Right atrium auricular region (tissue), 2 donors: ENCODE results near the gene PRKD2. TPM values are rescaled to one million over a fixed set of nuclear protein-coding genes. Genes with fewer than 3 reads are reported as not detected.

Source experiments
- DNase-seq: peaks from one replicate; pipeline ENCODE4 v3.0.0-alpha.2; 2019; ENCODE audit warnings: low spot score
- H3K27ac ChIP-seq, 2 donors: fragments of 200-600 bp; sonication (generic); 1 replicate in 1 of 2; 2 replicates in 1 of 2; pipeline ENCODE4 v1.5.1; 2016 to 2019
- H3K27me3 ChIP-seq, 2 donors: fragments of 200-600 bp; sonication (generic); one replicate each; pipeline versions ENCODE4 v1.5.1 to v1.6.0; 2017 to 2019
- H3K36me3 ChIP-seq: fragments of 200-600 bp; sonication (generic); one replicate; pipeline ENCODE4 v1.5.1; 2016
- H3K4me1 ChIP-seq, 2 donors: fragments of 200-600 bp; sonication (generic); one replicate each; pipeline versions ENCODE4 v1.5.1 to v1.6.0; 2017 to 2019
- H3K4me3 ChIP-seq, 2 donors: fragments of 200-600 bp; sonication (generic); 1 replicate in 1 of 2; 2 replicates in 1 of 2; pipeline ENCODE4 v1.5.1; 2017 to 2019; ENCODE audit warnings: mild to moderate bottlenecking in 1 of 2, moderate library complexity in 1 of 2
- H3K9me3 ChIP-seq, 2 donors: fragments of 200-600 bp; sonication (generic); one replicate each; pipeline ENCODE4 v1.5.1; 2019
- total RNA-seq, 2 donors: library from RNA; depleted of rRNA; stranded (reverse); fragments of >200 nt; gene quantifications; one replicate each; pipeline ENCODE4 v1.1.0, GENCODE V29; 2016
- TF ChIP-seq, protein P1 (sequence below), 2 donors: fragments of 200-600 bp; sonication (generic); IDR thresholded peaks; one replicate each; pipeline ENCODE4 v1.5.1; 2019; ENCODE audit warnings: antibody characterized with exemption in 2 of 2

The PRKD2 gene
- total RNA-seq, 2 donors from 2014 or later: 8.6 to 19.2 TPM

DNA sequence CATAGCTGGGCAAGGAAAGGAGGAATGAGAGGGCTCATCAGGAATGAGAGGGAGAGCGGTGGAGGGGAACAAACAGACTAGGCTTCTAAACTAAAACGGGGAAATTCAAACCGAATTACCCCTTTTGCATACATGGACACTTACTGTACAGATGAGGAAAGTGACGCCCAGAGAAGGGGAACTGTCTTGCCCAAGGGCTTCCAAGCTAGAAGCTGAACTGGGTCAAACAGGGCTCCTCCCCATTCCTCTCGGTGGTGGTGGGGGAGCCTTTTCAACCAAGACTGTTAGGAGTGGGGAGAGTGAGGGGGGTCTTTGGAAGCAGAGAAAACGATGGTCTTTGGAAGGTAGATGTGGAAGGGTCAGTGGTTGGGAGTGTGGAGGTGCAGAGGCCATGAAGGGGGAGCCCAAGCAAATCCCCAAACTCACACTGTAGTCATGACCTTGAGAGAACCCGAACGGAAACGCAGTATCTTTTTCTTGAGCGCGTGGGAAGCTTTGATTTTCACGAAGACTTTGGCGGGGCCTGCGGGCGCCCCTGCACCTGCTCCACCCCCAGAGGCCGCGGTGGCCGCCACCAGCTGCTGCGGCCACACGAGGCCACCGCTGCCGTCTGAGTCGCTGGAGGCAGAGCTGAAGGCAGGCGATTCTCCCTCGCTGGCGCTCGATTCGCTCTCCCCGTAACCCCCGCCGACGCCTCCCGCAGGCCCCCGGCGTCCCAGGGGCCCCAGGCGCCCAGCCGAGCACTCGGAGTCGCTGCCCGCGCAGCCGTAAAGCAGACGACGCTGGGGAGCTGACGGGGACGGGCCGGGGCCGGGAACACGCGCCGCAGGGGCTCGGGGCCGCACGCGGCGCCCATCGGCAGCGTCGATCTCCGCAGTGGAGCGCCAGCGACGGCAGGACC lies 68.6 kb downstream of the PRKD2 start:
- no peak for DNase-seq
- no peaks in the 10 kb centered on the region for H3K27me3 ChIP-seq
- no peak overlapping the region for H3K27ac ChIP-seq
- no peak overlapping the region for H3K4me3 ChIP-seq
- H3K4me1 ChIP-seq: no peaks in the 10 kb centered on the region
- no peaks in the 10 kb centered on the region for H3K36me3 ChIP-seq
- no peaks in the 10 kb centered on the region for H3K9me3 ChIP-seq
- TF ChIP-seq, protein P1, sequence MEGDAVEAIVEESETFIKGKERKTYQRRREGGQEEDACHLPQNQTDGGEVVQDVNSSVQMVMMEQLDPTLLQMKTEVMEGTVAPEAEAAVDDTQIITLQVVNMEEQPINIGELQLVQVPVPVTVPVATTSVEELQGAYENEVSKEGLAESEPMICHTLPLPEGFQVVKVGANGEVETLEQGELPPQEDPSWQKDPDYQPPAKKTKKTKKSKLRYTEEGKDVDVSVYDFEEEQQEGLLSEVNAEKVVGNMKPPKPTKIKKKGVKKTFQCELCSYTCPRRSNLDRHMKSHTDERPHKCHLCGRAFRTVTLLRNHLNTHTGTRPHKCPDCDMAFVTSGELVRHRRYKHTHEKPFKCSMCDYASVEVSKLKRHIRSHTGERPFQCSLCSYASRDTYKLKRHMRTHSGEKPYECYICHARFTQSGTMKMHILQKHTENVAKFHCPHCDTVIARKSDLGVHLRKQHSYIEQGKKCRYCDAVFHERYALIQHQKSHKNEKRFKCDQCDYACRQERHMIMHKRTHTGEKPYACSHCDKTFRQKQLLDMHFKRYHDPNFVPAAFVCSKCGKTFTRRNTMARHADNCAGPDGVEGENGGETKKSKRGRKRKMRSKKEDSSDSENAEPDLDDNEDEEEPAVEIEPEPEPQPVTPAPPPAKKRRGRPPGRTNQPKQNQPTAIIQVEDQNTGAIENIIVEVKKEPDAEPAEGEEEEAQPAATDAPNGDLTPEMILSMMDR (IDR thresholded peaks at IDR 0.05): no peak

DNA sequence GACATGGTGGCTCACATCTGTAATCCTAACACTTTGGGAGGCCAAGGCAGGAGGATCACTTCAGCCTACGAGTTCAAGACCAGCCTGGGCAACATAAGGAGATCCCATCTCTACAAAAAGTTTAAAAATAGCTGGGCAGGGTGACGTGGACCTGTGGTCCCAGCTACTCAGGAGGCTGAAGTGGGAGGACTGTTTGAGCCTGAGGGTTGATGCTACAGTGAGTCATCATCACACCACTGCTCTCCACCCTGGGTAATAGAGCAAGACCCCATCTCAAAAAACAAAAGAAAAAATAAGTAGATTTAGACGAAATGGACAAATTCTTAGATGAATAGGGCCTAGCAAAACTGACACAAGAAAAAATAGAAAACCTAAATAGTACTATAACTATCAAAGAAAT lies 70.5 kb downstream of the PRKD2 start:
- TF ChIP-seq, protein P1 (IDR thresholded peaks at IDR 0.05): no peak
- no peak overlapping the region for H3K27ac ChIP-seq
- DNase-seq: no peak
- H3K4me1 ChIP-seq: no peaks in the 10 kb centered on the region
- H3K9me3 ChIP-seq: no peaks in the 10 kb centered on the region
- no peaks in the 10 kb centered on the region for H3K27me3 ChIP-seq
- no peak overlapping the region for H3K4me3 ChIP-seq
- H3K36me3 ChIP-seq: no peaks in the 10 kb centered on the region

DNA sequence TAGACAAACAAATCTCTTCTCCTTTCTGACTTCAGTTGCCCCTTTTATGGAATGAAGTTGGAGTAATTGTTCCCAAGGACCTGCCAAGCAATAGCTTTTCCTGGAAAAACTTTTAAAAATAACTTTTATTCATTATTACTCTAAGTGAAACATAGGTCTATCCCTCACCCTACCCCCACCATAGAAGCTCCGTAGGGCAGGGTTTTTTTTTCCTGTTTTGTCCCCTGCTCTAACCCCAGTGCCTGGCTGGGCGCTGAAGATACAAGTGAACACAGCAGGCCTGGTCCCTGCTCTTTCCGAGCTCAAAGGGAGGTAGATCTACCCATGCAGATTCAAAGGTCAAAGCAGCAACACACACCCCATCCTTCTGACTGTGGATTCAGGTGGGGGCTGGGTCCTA lies 72.2 kb downstream of the PRKD2 start:
- H3K36me3 ChIP-seq: no peaks in the 10 kb centered on the region
- H3K9me3 ChIP-seq: no peaks in the 10 kb centered on the region
- peaks cover 0 to 4% of the 10 kb centered on the region in 2 donors for H3K4me1 ChIP-seq
- H3K27me3 ChIP-seq: no peaks in the 10 kb centered on the region
- TF ChIP-seq, protein P1 (IDR thresholded peaks at IDR 0.05): no peak
- DNase-seq: no peak
- no peak overlapping the region for H3K4me3 ChIP-seq
- peak overlapping the region in 1 of 2 donors; percentile 15 for H3K27ac ChIP-seq

DNA sequence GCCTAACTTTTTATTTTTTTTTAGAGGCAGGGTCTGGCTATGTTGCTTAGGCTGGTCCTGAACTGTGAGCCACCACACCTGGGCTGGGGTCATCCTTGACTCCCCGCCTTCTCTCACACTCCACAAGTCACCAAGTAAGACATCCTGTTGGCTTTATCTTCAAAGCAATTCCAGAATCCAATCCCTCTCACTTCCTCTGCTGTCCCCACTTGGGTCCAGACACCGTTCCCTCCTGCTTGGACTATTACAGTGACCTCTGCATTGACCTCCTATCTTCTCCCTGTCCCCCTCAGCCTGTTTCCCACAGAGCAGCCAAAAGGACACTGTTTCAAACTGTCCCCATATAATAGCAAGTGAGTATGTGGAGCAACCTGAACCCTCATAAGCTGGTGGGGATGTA lies 76.3 kb downstream of the PRKD2 start:
- H3K27me3 ChIP-seq: no peaks in the 10 kb centered on the region
- no peaks in the 10 kb centered on the region for H3K36me3 ChIP-seq
- no peaks in the 10 kb centered on the region for H3K9me3 ChIP-seq
- TF ChIP-seq, protein P1 (IDR thresholded peaks at IDR 0.05): no peak
- DNase-seq: no peak
- no peak overlapping the region for H3K27ac ChIP-seq
- H3K4me3 ChIP-seq: no peak overlapping the region
- H3K4me1 ChIP-seq: peaks cover 0 to 27% of the 10 kb centered on the region in 2 donors

DNA sequence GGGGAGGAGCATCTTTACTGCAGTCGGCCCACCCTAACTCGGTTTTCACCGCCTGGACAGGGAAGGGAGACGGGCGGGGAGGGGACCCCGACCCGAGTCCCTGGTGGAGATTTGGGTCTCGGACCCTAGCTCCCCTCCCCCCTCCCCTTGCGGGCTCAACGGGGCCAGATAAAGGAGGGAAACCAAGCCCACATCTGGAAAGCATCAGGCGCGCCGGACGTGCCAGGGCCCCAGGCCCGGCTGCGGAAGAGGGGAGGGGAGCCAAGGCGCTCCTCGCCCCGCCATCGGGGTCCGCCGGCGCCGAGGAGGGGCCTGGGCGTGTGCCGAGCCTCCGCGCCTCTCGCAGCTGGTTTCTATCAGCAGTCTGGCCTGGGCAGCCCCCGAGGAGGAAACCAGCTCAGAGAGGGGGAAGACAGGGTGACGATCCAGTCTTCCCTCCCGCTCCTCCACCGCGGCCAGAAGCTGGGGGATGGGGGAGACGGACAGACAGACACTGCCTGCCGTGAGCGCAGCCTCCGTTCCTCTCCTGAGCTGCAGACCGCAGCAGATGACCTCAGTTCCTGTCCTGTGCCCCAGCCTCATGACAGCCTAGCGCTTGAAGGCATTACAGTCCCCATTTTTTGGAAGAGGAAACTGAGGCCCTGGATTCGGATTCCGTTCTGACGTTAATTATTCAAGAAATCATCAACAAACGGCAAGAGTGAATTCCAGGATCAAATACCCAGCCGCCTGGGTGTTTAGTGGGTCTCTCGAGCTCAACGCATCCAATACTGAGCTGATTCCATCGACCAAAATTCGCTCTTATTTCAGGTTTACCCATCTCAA lies 77.3 kb downstream of the PRKD2 start:
- H3K27ac ChIP-seq: peak overlapping the region; percentile 74 to 81
- no peaks in the 10 kb centered on the region for H3K9me3 ChIP-seq
- TF ChIP-seq, protein P1 (IDR thresholded peaks at IDR 0.05): no peak
- H3K27me3 ChIP-seq: no peaks in the 10 kb centered on the region
- H3K4me1 ChIP-seq: peaks cover 0 to 33% of the 10 kb centered on the region in 2 donors
- H3K36me3 ChIP-seq: no peaks in the 10 kb centered on the region
- no peak for DNase-seq
- H3K4me3 ChIP-seq: peak overlapping the region; percentile 19 to 50
